Aorta (tissue), 4 donors: Measurements from ENCODE around the gene SHD. TPM values are rescaled to one million over a fixed set of nuclear protein-coding genes. Genes with fewer than 3 reads are reported as not detected.

Experiments used
- polyA plus RNA-seq, 2 donors: library from polyadenylated mRNA; stranded (reverse); fragments of 200-250 nt; gene quantifications; one replicate each; pipeline ENCODE4 v1.2.3, GENCODE V29; 2013
- total RNA-seq, 2 donors: library from RNA; stranded (reverse); fragmentation: NEBNext Ultra II Directional; extraction: Animal tissue kit (Norgen Biotek cat#: 25700); gene quantifications; one replicate each; pipeline ENCODE4 v1.2.1, GENCODE V29; 2021
- donor health status: healthy with polysubstance abuse.
- donor health status: Bipolar disorder and iron deficiency.
- donor health status: DM: no; HTN: no; CAD: no.
- donor health status: DM: yes; HTN: yes; CAD: no.

SHD gene
- total and polyA plus RNA-seq, 4 donors, result 1.5 TPM; not detected in 3

Other genes starting within 250 kb of the SHD start
- gene ZBTB7A, start 212.4 kb upstream of the SHD start, total RNA-seq, result 10 to 100 TPM; 50.4 to 53.9 TPM
- gene ZBTB7A, start 212.4 kb upstream of the SHD start, polyA plus RNA-seq, result 10 to 100 TPM in 1 of 2 donors, 1 to 10 TPM in 1; 7.8 to 14.5 TPM
- gene MAP2K2, start 155.1 kb upstream of the SHD start, total RNA-seq, result 10 to 100 TPM; 80.8 to 97.8 TPM
- gene MAP2K2, start 155.1 kb upstream of the SHD start, polyA plus RNA-seq, result 100 to 1,000 TPM in 1 of 2 donors, 10 to 100 TPM in 1; 82.4 to 230 TPM
- not detected for gene CREB3L3, start 125.6 kb upstream of the SHD start, total RNA-seq
- 10 to 100 TPM in 1 of 2 donors, under 1 TPM in 1; 0.15 to 25.2 TPM for gene CREB3L3, start 125.6 kb upstream of the SHD start, polyA plus RNA-seq
- gene SIRT6, start 96.7 kb upstream of the SHD start, total RNA-seq, result 10 to 100 TPM; 19.4 to 23.5 TPM
- gene SIRT6, start 96.7 kb upstream of the SHD start, polyA plus RNA-seq, result 10 to 100 TPM; 13.5 to 26.1 TPM
- under 1 TPM; 0.29 to 0.63 TPM for gene ANKRD24, start 96.6 kb upstream of the SHD start, total RNA-seq
- gene ANKRD24, start 96.6 kb upstream of the SHD start, polyA plus RNA-seq, result 1 to 10 TPM in 1 of 2 donors, under 1 TPM in 1; 0.74 to 1.6 TPM
- 1 to 10 TPM; 3.3 to 3.7 TPM for gene EBI3, start 49.7 kb upstream of the SHD start, total RNA-seq
- gene EBI3, start 49.7 kb upstream of the SHD start, polyA plus RNA-seq, result 1 to 10 TPM; 1.3 to 7.9 TPM
- gene YJU2, start 32.2 kb upstream of the SHD start, total RNA-seq, result 10 to 100 TPM; 12.5 to 15.0 TPM
- 10 to 100 TPM; 12.4 to 25.2 TPM for gene YJU2, start 32.2 kb upstream of the SHD start, polyA plus RNA-seq
- under 1 TPM in 1 of 2 donors, not detected in 1; 0.26 TPM for gene TMIGD2, start 23.1 kb downstream of the SHD start, total RNA-seq
- gene TMIGD2, start 23.1 kb downstream of the SHD start, polyA plus RNA-seq, result 1 to 10 TPM in 1 of 2 donors, under 1 TPM in 1; 0.23 to 1.4 TPM
- under 1 TPM in 1 of 2 donors, not detected in 1; 0.84 TPM for gene FSD1, start 25.3 kb downstream of the SHD start, total RNA-seq
- not detected for gene FSD1, start 25.3 kb downstream of the SHD start, polyA plus RNA-seq
- gene STAP2, start 59.6 kb downstream of the SHD start, total RNA-seq, result 1 to 10 TPM; 1.9 to 2.2 TPM
- 10 to 100 TPM in 1 of 2 donors, under 1 TPM in 1; 0.13 to 27.8 TPM for gene STAP2, start 59.6 kb downstream of the SHD start, polyA plus RNA-seq
- 10 to 100 TPM; 13.5 to 14.3 TPM for gene MPND, start 64.3 kb downstream of the SHD start, total RNA-seq
- 10 to 100 TPM; 16.0 to 17.9 TPM for gene MPND, start 64.3 kb downstream of the SHD start, polyA plus RNA-seq
- 10 to 100 TPM; 66.5 to 69.7 TPM for gene SH3GL1, start 121.3 kb downstream of the SHD start, total RNA-seq
- gene SH3GL1, start 121.3 kb downstream of the SHD start, polyA plus RNA-seq, result 10 to 100 TPM; 37.7 to 48.6 TPM
- 1 to 10 TPM; 6.5 to 7.0 TPM for gene CHAF1A, start 123.4 kb downstream of the SHD start, total RNA-seq
- 1 to 10 TPM; 5.2 to 9.3 TPM for gene CHAF1A, start 123.4 kb downstream of the SHD start, polyA plus RNA-seq
- gene UBXN6, start 178.5 kb downstream of the SHD start, total RNA-seq, result 10 to 100 TPM; 84.9 to 86.7 TPM
- 100 to 1,000 TPM in 1 of 2 donors, 10 to 100 TPM in 1; 78.5 to 181 TPM for gene UBXN6, start 178.5 kb downstream of the SHD start, polyA plus RNA-seq
- 10 to 100 TPM; 23.6 to 36.1 TPM for gene HDGFL2, start 193.0 kb downstream of the SHD start, total RNA-seq
- gene HDGFL2, start 193.0 kb downstream of the SHD start, polyA plus RNA-seq, result 10 to 100 TPM; 15.4 to 47.9 TPM
- gene PLIN4, start 239.2 kb downstream of the SHD start, total RNA-seq, result 1 to 10 TPM; 5.7 to 7.4 TPM
- under 1 TPM; 0.61 to 0.63 TPM for gene PLIN4, start 239.2 kb downstream of the SHD start, polyA plus RNA-seq